ENCODE measurements around the gene FKBP1B.

GRCh38 chr2:24076849-24077534 is 27.5 kb downstream of the FKBP1B start:
- TF ChIP-seq CTCF (conservative IDR thresholded peaks at IDR 0.05; ENCODE audit: low read depth, low read length) (no peak), EZH2 (IDR thresholded peaks at IDR 0.05; ENCODE audit: borderline replicate concordance, low read depth, low read length, poor library complexity, severe bottlenecking) (no peak)

Measured in A673 (cell line).